Ishikawa (cell line): Measurements from ENCODE around the gene HEATR1.

Source experiments
- CEBPB ChIP-seq: IDR thresholded peaks from 2 replicates; pipeline ENCODE4 v1.6.1; 2012
- CREB1 ChIP-seq: IDR thresholded peaks from 2 replicates; pipeline ENCODE4 v1.6.1; 2012; ENCODE audit warnings: low read depth
- EGR1 ChIP-seq: IDR thresholded peaks from 2 replicates; pipeline ENCODE4 v1.6.1; 2012
- EP300 ChIP-seq: IDR thresholded peaks from 2 replicates; pipeline ENCODE4 v1.6.1; 2012; ENCODE audit warnings: borderline replicate concordance
- FOXM1 ChIP-seq: IDR thresholded peaks from 2 replicates; pipeline ENCODE4 v1.6.1; 2012; ENCODE audit warnings: low read depth, borderline replicate concordance
- NFIC ChIP-seq: IDR thresholded peaks from 2 replicates; pipeline ENCODE4 v1.6.1; 2012
- RAD21 ChIP-seq: IDR thresholded peaks from 2 replicates; pipeline ENCODE4 v1.6.1; 2012; ENCODE audit warnings: low read depth
- TAF1 ChIP-seq: IDR thresholded peaks from 2 replicates; pipeline ENCODE4 v1.6.1; 2012; ENCODE audit warnings: low read depth, mild to moderate bottlenecking
- TCF12 ChIP-seq: IDR thresholded peaks from 2 replicates; pipeline ENCODE4 v1.6.1; 2012; ENCODE audit warnings: low read depth
- TEAD4 ChIP-seq: IDR thresholded peaks from 2 replicates; pipeline ENCODE4 v1.6.1; 2012
- YY1 ChIP-seq: IDR thresholded peaks from 2 replicates; pipeline ENCODE4 v1.6.1; 2012; ENCODE audit warnings: low read depth
- ZBTB7A ChIP-seq: IDR thresholded peaks from 2 replicates; pipeline ENCODE4 v1.6.1; 2012; ENCODE audit warnings: low read depth
- TF ChIP-seq, protein P1 (sequence below): IDR thresholded peaks from 2 replicates; pipeline ENCODE4 v1.6.1; 2012
- TF ChIP-seq, protein P2 (sequence below): IDR thresholded peaks from 2 replicates; pipeline ENCODE4 v1.6.1; 2012
- TF ChIP-seq, protein P3 (sequence below): IDR thresholded peaks from 2 replicates; pipeline ENCODE4 v1.6.1; 2012; ENCODE audit warnings: low read depth, mild to moderate bottlenecking

The HEATR1 gene, protein sequence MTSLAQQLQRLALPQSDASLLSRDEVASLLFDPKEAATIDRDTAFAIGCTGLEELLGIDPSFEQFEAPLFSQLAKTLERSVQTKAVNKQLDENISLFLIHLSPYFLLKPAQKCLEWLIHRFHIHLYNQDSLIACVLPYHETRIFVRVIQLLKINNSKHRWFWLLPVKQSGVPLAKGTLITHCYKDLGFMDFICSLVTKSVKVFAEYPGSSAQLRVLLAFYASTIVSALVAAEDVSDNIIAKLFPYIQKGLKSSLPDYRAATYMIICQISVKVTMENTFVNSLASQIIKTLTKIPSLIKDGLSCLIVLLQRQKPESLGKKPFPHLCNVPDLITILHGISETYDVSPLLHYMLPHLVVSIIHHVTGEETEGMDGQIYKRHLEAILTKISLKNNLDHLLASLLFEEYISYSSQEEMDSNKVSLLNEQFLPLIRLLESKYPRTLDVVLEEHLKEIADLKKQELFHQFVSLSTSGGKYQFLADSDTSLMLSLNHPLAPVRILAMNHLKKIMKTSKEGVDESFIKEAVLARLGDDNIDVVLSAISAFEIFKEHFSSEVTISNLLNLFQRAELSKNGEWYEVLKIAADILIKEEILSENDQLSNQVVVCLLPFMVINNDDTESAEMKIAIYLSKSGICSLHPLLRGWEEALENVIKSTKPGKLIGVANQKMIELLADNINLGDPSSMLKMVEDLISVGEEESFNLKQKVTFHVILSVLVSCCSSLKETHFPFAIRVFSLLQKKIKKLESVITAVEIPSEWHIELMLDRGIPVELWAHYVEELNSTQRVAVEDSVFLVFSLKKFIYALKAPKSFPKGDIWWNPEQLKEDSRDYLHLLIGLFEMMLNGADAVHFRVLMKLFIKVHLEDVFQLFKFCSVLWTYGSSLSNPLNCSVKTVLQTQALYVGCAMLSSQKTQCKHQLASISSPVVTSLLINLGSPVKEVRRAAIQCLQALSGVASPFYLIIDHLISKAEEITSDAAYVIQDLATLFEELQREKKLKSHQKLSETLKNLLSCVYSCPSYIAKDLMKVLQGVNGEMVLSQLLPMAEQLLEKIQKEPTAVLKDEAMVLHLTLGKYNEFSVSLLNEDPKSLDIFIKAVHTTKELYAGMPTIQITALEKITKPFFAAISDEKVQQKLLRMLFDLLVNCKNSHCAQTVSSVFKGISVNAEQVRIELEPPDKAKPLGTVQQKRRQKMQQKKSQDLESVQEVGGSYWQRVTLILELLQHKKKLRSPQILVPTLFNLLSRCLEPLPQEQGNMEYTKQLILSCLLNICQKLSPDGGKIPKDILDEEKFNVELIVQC (N-terminal part only)

DNA sequence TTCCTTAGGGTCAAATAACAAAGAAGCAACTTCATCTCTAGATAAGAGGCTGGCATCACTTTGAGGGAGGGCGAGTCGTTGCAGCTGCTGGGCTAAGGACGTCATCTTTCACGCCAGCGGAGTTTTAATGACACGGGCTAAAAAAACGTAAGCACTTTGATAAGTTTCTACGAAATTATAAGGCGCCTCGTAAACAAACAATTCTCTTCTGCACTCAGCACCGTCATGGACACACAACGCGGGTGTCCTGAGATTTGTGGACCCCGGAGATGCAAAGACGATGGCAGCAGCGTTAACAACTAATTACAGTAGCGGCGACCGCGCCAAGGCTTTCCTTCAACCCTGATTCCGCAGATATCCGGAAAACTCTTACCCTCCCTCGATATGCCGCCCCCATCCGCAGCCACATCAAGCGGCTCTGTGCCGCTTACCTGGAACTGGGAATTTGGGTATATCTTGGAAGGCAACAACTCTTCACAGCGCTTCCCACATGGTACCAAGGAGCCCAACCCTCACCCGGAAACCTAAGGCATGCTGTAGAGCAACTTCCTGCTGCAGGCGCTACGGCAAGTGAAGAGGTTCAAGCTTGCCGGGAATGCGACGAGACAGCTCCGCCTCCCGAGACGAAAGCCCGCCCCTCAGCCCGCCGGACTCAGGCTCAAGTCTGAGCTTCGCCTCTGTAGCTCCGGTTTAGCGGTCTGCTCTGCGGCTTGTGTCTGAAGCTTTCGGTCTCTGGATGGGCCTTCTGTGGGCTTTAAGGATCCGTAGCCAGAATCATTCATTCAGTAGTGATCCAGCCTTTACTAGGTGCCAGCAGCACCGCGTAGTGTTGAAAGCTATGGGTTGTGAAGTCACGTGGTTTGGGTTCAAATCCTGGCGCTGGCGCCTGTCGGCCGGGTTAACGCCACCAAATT is at the start of gene HEATR1:
Gene HEATR1, minus strand, starts transcription at position 526 of the 914 bp plus-strand sequence. Its CDS starts 421 bp downstream, at position 105.
- TF ChIP-seq NFIC (peak; percentile 3; the same call in 1 of the 2 replicates), TCF12 (peak; percentile 74), FOXM1 (no peak), TEAD4 (peak; percentile 75)
- TF ChIP-seq, protein P1, sequence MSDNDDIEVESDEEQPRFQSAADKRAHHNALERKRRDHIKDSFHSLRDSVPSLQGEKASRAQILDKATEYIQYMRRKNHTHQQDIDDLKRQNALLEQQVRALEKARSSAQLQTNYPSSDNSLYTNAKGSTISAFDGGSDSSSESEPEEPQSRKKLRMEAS = peak; percentile 95
- TF ChIP-seq, protein P2, sequence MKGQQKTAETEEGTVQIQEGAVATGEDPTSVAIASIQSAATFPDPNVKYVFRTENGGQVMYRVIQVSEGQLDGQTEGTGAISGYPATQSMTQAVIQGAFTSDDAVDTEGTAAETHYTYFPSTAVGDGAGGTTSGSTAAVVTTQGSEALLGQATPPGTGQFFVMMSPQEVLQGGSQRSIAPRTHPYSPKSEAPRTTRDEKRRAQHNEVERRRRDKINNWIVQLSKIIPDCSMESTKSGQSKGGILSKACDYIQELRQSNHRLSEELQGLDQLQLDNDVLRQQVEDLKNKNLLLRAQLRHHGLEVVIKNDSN = peak; percentile 88

DNA sequence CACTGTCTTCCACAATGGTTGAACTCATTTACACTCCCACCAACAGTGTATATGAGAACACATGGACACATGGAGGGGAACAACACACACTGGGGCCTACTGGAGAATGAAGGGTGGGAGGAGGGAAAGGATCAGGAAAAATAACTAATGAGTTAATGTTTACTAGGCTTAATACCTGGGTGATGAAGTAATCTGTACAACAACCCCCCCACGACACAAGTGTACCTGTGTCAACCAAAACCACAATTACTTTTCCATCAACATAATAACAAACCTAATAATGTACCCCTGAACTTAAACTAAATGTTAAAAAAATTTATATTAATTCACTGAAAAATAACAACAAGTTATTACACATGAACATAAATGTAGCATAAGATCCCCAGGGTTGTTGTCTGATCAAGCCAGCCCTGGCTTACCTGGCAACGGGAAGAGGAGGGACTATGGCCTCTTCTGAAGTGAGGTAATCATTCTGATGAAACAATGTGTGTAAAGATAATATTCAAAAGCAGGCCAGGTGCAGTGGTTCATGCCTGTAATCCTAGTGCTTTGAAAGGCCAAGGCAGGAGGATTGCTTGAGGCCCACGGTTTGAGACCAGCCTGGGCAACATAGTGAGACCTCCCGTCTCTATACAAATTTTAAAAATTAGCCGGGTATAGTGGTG is 40.8 kb upstream of the HEATR1 start:
- TF ChIP-seq RAD21 (no peak), CEBPB (no peak), ZBTB7A (no peak), TEAD4 (no peak), NFIC (no peak), FOXM1 (no peak), TAF1 (no peak), CREB1 (no peak), YY1 (no peak), TCF12 (no peak)
- TF ChIP-seq, protein P1 = no peak
- TF ChIP-seq, protein P2 = no peak
- TF ChIP-seq, protein P3, sequence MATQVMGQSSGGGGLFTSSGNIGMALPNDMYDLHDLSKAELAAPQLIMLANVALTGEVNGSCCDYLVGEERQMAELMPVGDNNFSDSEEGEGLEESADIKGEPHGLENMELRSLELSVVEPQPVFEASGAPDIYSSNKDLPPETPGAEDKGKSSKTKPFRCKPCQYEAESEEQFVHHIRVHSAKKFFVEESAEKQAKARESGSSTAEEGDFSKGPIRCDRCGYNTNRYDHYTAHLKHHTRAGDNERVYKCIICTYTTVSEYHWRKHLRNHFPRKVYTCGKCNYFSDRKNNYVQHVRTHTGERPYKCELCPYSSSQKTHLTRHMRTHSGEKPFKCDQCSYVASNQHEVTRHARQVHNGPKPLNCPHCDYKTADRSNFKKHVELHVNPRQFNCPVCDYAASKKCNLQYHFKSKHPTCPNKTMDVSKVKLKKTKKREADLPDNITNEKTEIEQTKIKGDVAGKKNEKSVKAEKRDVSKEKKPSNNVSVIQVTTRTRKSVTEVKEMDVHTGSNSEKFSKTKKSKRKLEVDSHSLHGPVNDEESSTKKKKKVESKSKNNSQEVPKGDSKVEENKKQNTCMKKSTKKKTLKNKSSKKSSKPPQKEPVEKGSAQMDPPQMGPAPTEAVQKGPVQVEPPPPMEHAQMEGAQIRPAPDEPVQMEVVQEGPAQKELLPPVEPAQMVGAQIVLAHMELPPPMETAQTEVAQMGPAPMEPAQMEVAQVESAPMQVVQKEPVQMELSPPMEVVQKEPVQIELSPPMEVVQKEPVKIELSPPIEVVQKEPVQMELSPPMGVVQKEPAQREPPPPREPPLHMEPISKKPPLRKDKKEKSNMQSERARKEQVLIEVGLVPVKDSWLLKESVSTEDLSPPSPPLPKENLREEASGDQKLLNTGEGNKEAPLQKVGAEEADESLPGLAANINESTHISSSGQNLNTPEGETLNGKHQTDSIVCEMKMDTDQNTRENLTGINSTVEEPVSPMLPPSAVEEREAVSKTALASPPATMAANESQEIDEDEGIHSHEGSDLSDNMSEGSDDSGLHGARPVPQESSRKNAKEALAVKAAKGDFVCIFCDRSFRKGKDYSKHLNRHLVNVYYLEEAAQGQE = no peak

DNA sequence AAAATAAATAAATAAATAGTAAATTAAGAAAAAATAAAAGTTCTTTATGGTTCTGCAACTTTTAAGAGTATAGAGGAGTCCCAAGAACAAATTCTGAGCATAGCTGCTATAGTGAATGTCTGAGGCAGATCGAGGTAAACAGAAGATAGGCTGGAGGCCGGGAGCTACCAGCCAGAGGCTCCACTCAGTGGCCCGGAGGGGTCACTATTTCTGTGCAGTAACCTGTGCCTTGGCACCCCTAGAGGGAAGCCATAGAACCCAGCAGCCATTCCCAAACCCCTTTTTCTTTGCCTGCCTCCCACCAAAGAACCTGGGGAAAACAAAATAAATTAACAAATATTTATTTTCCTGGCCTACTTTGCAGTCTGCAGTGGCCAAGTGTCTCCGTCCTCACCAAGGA is 38.4 kb upstream of the HEATR1 start:
- TF ChIP-seq CEBPB (no peak), RAD21 (no peak), YY1 (no peak)
- TF ChIP-seq, protein P3 = no peak

DNA sequence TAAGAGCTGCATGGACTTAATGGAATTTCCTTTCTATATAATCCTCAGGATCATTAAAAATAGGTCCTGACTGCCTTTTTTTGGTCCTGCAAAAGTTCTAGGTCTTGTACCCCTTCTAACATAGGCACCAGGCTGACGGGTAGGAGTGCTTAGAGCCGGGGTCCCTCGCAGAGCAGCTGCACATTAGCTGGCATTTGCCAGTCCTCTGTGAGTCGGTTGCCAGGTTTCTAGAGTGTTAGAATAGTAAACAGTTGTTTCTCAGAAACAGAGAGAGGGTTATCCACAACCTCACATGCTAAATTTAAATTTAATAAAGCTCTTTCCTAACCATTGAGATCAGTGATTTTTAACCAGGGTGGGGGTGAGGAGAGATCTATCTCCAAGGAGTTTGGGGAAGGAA is 35.4 kb upstream of the HEATR1 start:
- TF ChIP-seq FOXM1 (no peak), EGR1 (no peak), ZBTB7A (no peak), RAD21 (no peak), CEBPB (no peak), TEAD4 (no peak), EP300 (no peak), TAF1 (no peak), YY1 (no peak), CREB1 (no peak), NFIC (no peak)
- TF ChIP-seq, protein P1 = no peak
- TF ChIP-seq, protein P2 = no peak
- TF ChIP-seq, protein P3 = no peak
